Activated naive CD4-positive, alpha-beta T cell treated with anti-CD3 and anti-CD28 coated beads, Interleukin-2, amount 50 U/mL, for 16 hours (primary cell): ENCODE data around the gene GMEB2.
A peak's percentile ranks its signal among the peaks of the same experiment; 100 is the strongest.
"Not testable (repeated sequence)": the region's sequence is repeated elsewhere in the genome, so short reads cannot be mapped to it uniquely, and the experiment has no call there.

Experiments
- DNase-seq: peaks from one replicate; pipeline ENCODE4 v3.0.0-alpha.2; 2020

Gene GMEB2

GRCh38 chr20:63656451-63656850 lies 29.6 kb upstream of the GMEB2 start:
- DNase-seq: no peak

- no peak for DNase-seq
Measured at GRCh38 chr20:63655249-63655648, 28.3 kb upstream of the GMEB2 start.

- DNase-seq: no peak
Measured at GRCh38 chr20:63653974-63654668, 27.2 kb upstream of the GMEB2 start.

GRCh38 chr20:63653041-63653973 lies 26.4 kb upstream of the GMEB2 start, which contains the start of gene STMN3:
Gene STMN3, minus strand, starts transcription at chr20:63653424. Its CDS starts 79 bp downstream, at chr20:63653345.
- DNase-seq: peak; percentile 63

GRCh38 chr20:63652192-63652980 lies 25.5 kb upstream of the GMEB2 start:
- DNase-seq: peak; percentile 46

GRCh38 chr20:63651942-63652191 lies 25.0 kb upstream of the GMEB2 start:
- DNase-seq: no peak

GRCh38 chr20:63650486-63650885 lies 23.6 kb upstream of the GMEB2 start:
- not testable (repeated sequence) for DNase-seq

- DNase-seq: no peak
Measured at GRCh38 chr20:63648895-63649589, 22.1 kb upstream of the GMEB2 start.

- no peak for DNase-seq
Measured at GRCh38 chr20:63648190-63648589, 21.3 kb upstream of the GMEB2 start.

- DNase-seq: no peak
Measured at GRCh38 chr20:63645218-63645617, 18.3 kb upstream of the GMEB2 start.

GRCh38 chr20:63643946-63644345 lies 17.0 kb upstream of the GMEB2 start:
- DNase-seq: no peak

- no peak for DNase-seq
Measured at GRCh38 chr20:63643499-63643898, 16.6 kb upstream of the GMEB2 start.

- no peak for DNase-seq
Measured at GRCh38 chr20:63642527-63643247, 15.8 kb upstream of the GMEB2 start.

GRCh38 chr20:63641792-63642523 lies 15.1 kb upstream of the GMEB2 start:
- DNase-seq: peak; percentile 99

- peak; percentile 65 for DNase-seq
Measured at GRCh38 chr20:63641146-63641791, 14.4 kb upstream of the GMEB2 start.

- DNase-seq: not testable (repeated sequence)
Measured at GRCh38 chr20:63640686-63641085, 13.8 kb upstream of the GMEB2 start.

GRCh38 chr20:63640086-63640485 lies 13.2 kb upstream of the GMEB2 start:
- no peak for DNase-seq

GRCh38 chr20:63639093-63639975 lies 12.4 kb upstream of the GMEB2 start:
- peak; percentile 70 for DNase-seq

GRCh38 chr20:63636752-63637628 lies 10.1 kb upstream of the GMEB2 start:
- DNase-seq: no peak
